GM23338 (cell line): ENCODE measurements around the gene PPBP. TPM values are rescaled to one million over a fixed set of nuclear protein-coding genes. Genes with fewer than 3 reads are reported as not detected.
A peak's percentile ranks its signal among the peaks of the same experiment; 100 is the strongest.
"Not testable (repeated sequence)": the region's sequence is repeated elsewhere in the genome, so short reads cannot be mapped to it uniquely, and the experiment has no call there.

Source experiments
- ATAC-seq: fragments of 200-7000 bp; cut with Tn5 transposase; 3 replicates; pipeline ENCODE4 v1.9.1; 2020
- DNase-seq: peaks from one replicate; pipeline ENCODE4 v3.0.0-alpha.2; 2015; ENCODE audit warnings: low spot score
- H2AFZ ChIP-seq: fragments of 200-600 bp; sonication (generic); 2 replicates; pipeline ENCODE4 v1.8.0; 2016; ENCODE audit warnings: antibody characterized with exemption, mild to moderate bottlenecking, moderate library complexity
- H3F3A ChIP-seq: fragments of 200-600 bp; sonication (generic); replicated peaks from 2 replicates; pipeline ENCODE4 v1.8.0; 2017; ENCODE audit warnings: antibody characterized with exemption, mixed run types, low read depth
- H3K27ac ChIP-seq: fragments of 200-600 bp; sonication (generic); 2 replicates; pipeline ENCODE4 v1.6.1; 2016; ENCODE audit warnings: low read depth
- H3K27me3 ChIP-seq: fragments of 200-600 bp; sonication (generic); 2 replicates; pipeline ENCODE4 v1.8.0; 2016; ENCODE audit warnings: mild to moderate bottlenecking, mixed run types, moderate library complexity; ENCODE audit not compliant: insufficient read depth
- H3K36me3 ChIP-seq: fragments of 200-600 bp; sonication (generic); 2 replicates; pipeline ENCODE4 v1.8.0; 2016; ENCODE audit warnings: mild to moderate bottlenecking; ENCODE audit not compliant: insufficient read depth
- H3K4me1 ChIP-seq: fragments of 200-600 bp; sonication (generic); 2 replicates; pipeline ENCODE4 v1.8.0; 2016; ENCODE audit warnings: mild to moderate bottlenecking, moderate library complexity; ENCODE audit not compliant: insufficient read depth
- H3K4me2 ChIP-seq: fragments of 200-600 bp; sonication (generic); 2 replicates; pipeline ENCODE4 v1.7.1; 2017; ENCODE audit warnings: mixed run types
- H3K4me3 ChIP-seq: fragments of 200-600 bp; sonication (generic); 2 replicates; pipeline ENCODE4 v1.6.1; 2016; ENCODE audit warnings: mixed run types
- H3K79me2 ChIP-seq: fragments of 200-600 bp; sonication (generic); replicated peaks from 2 replicates; pipeline ENCODE4 v1.8.0; 2017; ENCODE audit warnings: mild to moderate bottlenecking; ENCODE audit not compliant: insufficient read depth
- H3K9me2 ChIP-seq: fragments of 200-600 bp; sonication (generic); 2 replicates; pipeline ENCODE4 v1.8.0; 2017; ENCODE audit not compliant: insufficient read depth
- H4K20me1 ChIP-seq: fragments of 200-600 bp; sonication (generic); replicated peaks from 2 replicates; pipeline ENCODE4 v1.8.0; 2017; ENCODE audit warnings: mild to moderate bottlenecking; ENCODE audit not compliant: insufficient read depth
- H3K27ac Mint-ChIP-seq: 2 replicates; pipeline ENCODE4 v1.8.0; 2020; ENCODE audit warnings: inconsistent platforms, mild to moderate bottlenecking, moderate library complexity, mixed read lengths
- H3K27me3 Mint-ChIP-seq: 3 replicates; pipeline ENCODE4 v1.8.0; 2022; ENCODE audit warnings: low read depth, mild to moderate bottlenecking, moderate library complexity, mixed read lengths, inconsistent platforms; ENCODE audit not compliant: insufficient read depth, poor library complexity
- H3K36me3 Mint-ChIP-seq: 3 replicates; pipeline ENCODE4 v1.8.0; 2021; ENCODE audit warnings: low read depth, mild to moderate bottlenecking, inconsistent platforms, moderate library complexity, mixed read lengths
- H3K4me1 Mint-ChIP-seq: 3 replicates; pipeline ENCODE4 v1.8.0; 2020; ENCODE audit warnings: mild to moderate bottlenecking, inconsistent platforms, mixed read lengths
- H3K4me3 Mint-ChIP-seq: 3 replicates; pipeline ENCODE4 v1.8.0; 2021; ENCODE audit warnings: moderate library complexity, mild to moderate bottlenecking, inconsistent platforms, mixed read lengths
- H3K9me3 Mint-ChIP-seq: 3 replicates; pipeline ENCODE4 v1.8.0; 2020; ENCODE audit warnings: moderate library complexity, mild to moderate bottlenecking, inconsistent platforms, mixed read lengths
- EZH2 ChIP-seq: fragments of 200-600 bp; sonication (generic); IDR thresholded peaks from one replicate; pipeline ENCODE4 v1.8.0; 2017; ENCODE audit warnings: antibody characterized with exemption, mild to moderate bottlenecking, low read depth; ENCODE audit not compliant: unreplicated experiment
- JUNB ChIP-seq: IDR thresholded peaks from one replicate; pipeline ENCODE4 v1.6.1; 2016; ENCODE audit warnings: antibody characterized with exemption; ENCODE audit not compliant: unreplicated experiment
- NANOG ChIP-seq: IDR thresholded peaks from 2 replicates; pipeline ENCODE4 v1.6.1; 2016; ENCODE audit warnings: antibody characterized with exemption, borderline replicate concordance
- ZNF331 ChIP-seq: fragments of 250-450 bp; sonication (Bioruptor Pico); IDR thresholded peaks from 2 replicates; pipeline ENCODE4 v1.5.0; 2020; ENCODE audit warnings: low read depth, mild to moderate bottlenecking, moderate library complexity
- polyA plus RNA-seq: library from polyadenylated mRNA; unstranded; fragments of >200 nt; fragmentation: Nextera tagmentation; extraction: Ambion mirVana; gene quantifications from 2 replicates; pipeline ENCODE4 v1.2.1, GENCODE V29; 2016
- total RNA-seq: library from RNA; depleted of rRNA; stranded (reverse); fragments of >200 nt; shearing (Covaris generic); gene quantifications from 2 replicates; pipeline ENCODE4 v1.2.3, GENCODE V29; 2014
- TF ChIP-seq, protein P1 (sequence below): IDR thresholded peaks from 2 replicates; pipeline ENCODE4 v1.6.1; 2016; ENCODE audit warnings: antibody characterized with exemption
- TF ChIP-seq, protein P2 (sequence below): IDR thresholded peaks from one replicate; pipeline ENCODE4 v1.6.1; 2018; ENCODE audit warnings: antibody characterized with exemption; ENCODE audit not compliant: unreplicated experiment

The PPBP gene
- total and polyA plus RNA-seq, 2 experiments from 2014 or later = 0.35 to 0.50 TPM

DNA sequence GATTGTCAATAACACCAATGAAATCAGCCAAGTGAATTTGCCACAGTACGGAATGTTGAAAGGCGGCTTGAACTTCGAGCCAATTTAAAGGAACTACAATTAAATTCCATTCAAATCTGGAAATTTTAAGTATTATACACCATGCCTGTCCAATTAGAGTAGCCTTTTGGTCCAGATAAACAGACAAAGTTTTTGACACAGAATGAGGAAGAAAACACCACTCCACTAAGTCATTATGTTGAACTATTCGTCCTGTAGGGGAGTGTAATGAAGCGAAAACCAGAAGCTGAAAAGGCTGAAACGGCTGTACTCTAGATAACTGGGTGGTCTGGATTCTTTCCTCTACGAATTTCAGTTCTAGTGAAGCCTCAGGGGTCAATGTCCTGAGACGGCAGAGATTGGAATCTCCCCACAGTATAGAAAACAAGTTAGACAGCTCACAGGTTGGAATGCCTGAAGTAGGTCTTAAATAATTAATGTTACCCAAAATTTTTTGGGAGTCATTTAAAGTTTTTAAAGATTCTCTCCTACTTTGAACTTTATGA is 37.5 kb downstream of the PPBP start:
- not testable (repeated sequence) for H2AFZ ChIP-seq, H3K27ac ChIP-seq, ATAC-seq, H3K79me2 ChIP-seq, H3K27ac Mint-ChIP-seq, H3K4me3 ChIP-seq, H3K36me3 Mint-ChIP-seq, H3K36me3 ChIP-seq, H4K20me1 ChIP-seq, H3K4me2 ChIP-seq, H3K4me3 Mint-ChIP-seq, H3K9me2 ChIP-seq, H3F3A ChIP-seq
- H3K27me3 ChIP-seq = peaks cover 48% of the 10 kb centered on the region
- DNase-seq = peak; percentile 34
- Mint-ChIP-seq H3K27me3 (peaks cover 22% of the 10 kb centered on the region), H3K9me3 (peaks cover 12% of the 10 kb centered on the region), H3K4me1 (peaks cover 47% of the 10 kb centered on the region)
- peaks cover 39% of the 10 kb centered on the region for H3K4me1 ChIP-seq

DNA sequence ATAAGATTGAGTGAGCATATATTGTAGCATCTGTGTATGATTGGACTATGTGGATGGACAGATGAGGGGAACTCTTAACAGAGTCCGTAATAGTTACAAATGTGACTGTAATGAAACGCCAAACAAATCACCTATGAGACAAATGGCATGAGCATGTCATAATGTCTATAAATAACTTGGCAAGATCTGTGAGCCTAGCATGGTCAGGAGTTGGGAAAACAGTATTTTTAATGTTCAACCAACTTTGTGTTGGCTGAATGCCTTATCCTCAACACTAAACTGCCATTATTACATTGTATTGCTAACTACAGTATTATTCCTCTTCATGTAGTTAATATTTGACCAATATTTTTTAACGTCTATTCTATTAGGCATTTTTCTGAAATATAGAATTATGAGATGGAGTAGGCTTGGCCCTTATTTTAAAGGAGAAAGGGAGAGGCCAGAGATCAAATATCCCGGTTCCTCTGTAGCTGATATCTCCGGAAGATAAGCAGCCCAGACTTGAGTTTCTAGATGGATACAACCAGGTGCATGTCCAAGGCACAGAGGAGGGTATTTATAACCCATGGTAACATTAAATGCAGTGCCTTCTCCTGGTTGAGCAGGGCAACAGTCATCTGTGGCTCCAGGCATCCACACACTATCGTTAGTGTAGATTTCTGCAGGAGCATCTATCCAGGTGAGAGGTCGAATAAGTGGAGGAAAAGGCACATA is 38.8 kb downstream of the PPBP start:
- ATAC-seq = no peak
- H3K4me3 Mint-ChIP-seq = no peak overlapping the region
- H3K36me3 ChIP-seq = no peaks in the 10 kb centered on the region

DNA sequence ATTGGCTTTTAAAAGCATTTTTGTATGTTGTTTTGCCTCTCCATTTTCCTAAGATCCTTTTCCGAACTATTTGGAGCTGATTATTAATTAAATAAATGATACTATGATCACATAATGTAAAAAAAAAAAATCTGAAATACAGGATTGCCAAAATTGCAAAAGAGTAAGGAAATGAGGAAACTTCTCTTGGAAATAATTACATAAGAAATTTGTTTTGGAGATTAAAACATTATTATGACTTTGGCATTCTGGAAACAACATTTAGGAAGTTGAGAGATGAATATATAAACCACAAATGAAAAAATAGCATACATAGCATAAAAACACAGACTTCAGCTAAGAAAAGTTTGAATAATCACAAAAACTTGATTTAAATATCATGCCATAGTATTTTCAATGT is 39.7 kb downstream of the PPBP start:
- Histone ChIP-seq H4K20me1 (no peaks in the 10 kb centered on the region), H3K27ac (no peak overlapping the region), H3K4me1 (peaks cover 42% of the 10 kb centered on the region), H3K4me3 (no peak overlapping the region), H3K27me3 (peaks cover 69% of the 10 kb centered on the region), H2AFZ (no peak overlapping the region), H3F3A (no peaks in the 10 kb centered on the region), H3K4me2 (no peak overlapping the region), H3K9me2 (no peaks in the 10 kb centered on the region), H3K79me2 (no peaks in the 10 kb centered on the region), H3K36me3 (no peaks in the 10 kb centered on the region)
- DNase-seq (no peak), ATAC-seq (no peak)
- Mint-ChIP-seq H3K27ac (no peak overlapping the region), H3K4me1 (peaks cover 51% of the 10 kb centered on the region), H3K36me3 (no peaks in the 10 kb centered on the region; the same call in 2 of the 3 replicates), H3K9me3 (no peaks in the 10 kb centered on the region; the same call in 1 of the 3 replicates), H3K4me3 (no peak overlapping the region), H3K27me3 (peaks cover 43% of the 10 kb centered on the region)
- no peak for TF ChIP-seq NANOG
- TF ChIP-seq, protein P1, sequence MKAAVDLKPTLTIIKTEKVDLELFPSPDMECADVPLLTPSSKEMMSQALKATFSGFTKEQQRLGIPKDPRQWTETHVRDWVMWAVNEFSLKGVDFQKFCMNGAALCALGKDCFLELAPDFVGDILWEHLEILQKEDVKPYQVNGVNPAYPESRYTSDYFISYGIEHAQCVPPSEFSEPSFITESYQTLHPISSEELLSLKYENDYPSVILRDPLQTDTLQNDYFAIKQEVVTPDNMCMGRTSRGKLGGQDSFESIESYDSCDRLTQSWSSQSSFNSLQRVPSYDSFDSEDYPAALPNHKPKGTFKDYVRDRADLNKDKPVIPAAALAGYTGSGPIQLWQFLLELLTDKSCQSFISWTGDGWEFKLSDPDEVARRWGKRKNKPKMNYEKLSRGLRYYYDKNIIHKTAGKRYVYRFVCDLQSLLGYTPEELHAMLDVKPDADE = no peak
- TF ChIP-seq, protein P2, sequence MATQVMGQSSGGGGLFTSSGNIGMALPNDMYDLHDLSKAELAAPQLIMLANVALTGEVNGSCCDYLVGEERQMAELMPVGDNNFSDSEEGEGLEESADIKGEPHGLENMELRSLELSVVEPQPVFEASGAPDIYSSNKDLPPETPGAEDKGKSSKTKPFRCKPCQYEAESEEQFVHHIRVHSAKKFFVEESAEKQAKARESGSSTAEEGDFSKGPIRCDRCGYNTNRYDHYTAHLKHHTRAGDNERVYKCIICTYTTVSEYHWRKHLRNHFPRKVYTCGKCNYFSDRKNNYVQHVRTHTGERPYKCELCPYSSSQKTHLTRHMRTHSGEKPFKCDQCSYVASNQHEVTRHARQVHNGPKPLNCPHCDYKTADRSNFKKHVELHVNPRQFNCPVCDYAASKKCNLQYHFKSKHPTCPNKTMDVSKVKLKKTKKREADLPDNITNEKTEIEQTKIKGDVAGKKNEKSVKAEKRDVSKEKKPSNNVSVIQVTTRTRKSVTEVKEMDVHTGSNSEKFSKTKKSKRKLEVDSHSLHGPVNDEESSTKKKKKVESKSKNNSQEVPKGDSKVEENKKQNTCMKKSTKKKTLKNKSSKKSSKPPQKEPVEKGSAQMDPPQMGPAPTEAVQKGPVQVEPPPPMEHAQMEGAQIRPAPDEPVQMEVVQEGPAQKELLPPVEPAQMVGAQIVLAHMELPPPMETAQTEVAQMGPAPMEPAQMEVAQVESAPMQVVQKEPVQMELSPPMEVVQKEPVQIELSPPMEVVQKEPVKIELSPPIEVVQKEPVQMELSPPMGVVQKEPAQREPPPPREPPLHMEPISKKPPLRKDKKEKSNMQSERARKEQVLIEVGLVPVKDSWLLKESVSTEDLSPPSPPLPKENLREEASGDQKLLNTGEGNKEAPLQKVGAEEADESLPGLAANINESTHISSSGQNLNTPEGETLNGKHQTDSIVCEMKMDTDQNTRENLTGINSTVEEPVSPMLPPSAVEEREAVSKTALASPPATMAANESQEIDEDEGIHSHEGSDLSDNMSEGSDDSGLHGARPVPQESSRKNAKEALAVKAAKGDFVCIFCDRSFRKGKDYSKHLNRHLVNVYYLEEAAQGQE = no peak
- TF ChIP-seq ZNF331 = no peak
- TF ChIP-seq EZH2 = no peak
- TF ChIP-seq JUNB = no peak

More for the DNA sequence above, 38.8 kb downstream of the PPBP start:
- no peak overlapping the region for H3K4me2 ChIP-seq
- H3K27ac ChIP-seq = no peak overlapping the region
- H3K36me3 Mint-ChIP-seq = peaks cover 4% of the 10 kb centered on the region; the same call in 2 of the 3 replicates
- peaks cover 1% of the 10 kb centered on the region; the same call in 2 of the 3 replicates for H3K9me3 Mint-ChIP-seq
- H3K4me3 ChIP-seq = no peak overlapping the region
- no peaks in the 10 kb centered on the region for H3F3A ChIP-seq
- H2AFZ ChIP-seq = no peak overlapping the region
- DNase-seq = no peak
- no peaks in the 10 kb centered on the region for H4K20me1 ChIP-seq
- no peak overlapping the region for H3K27ac Mint-ChIP-seq
- H3K79me2 ChIP-seq = no peaks in the 10 kb centered on the region
- H3K27me3 ChIP-seq = peaks cover 61% of the 10 kb centered on the region
- TF ChIP-seq, protein P2 = no peak
- H3K27me3 Mint-ChIP-seq = peaks cover 34% of the 10 kb centered on the region
- H3K4me1 Mint-ChIP-seq = peaks cover 51% of the 10 kb centered on the region
- H3K4me1 ChIP-seq = peaks cover 47% of the 10 kb centered on the region
- no peaks in the 10 kb centered on the region for H3K9me2 ChIP-seq
